ENCODE data around the gene ZNF423.

The ZNF423 gene

GRCh38 chr16:49638673-49639610, 217.0 kb downstream of the ZNF423 start:
- no peak for TF ChIP-seq TAF1 (IDR thresholded peaks at IDR 0.05; ENCODE audit: borderline replicate concordance, insufficient read depth, low read length)
- no peak for TF ChIP-seq POLR2AphosphoS5 (IDR thresholded peaks at IDR 0.05; ENCODE audit: low read depth, low read length)
- TF ChIP-seq REST (IDR thresholded peaks at IDR 0.05; ENCODE audit: insufficient read depth in 1 of 2, low read depth in 2 of 2, low read length in 2 of 2), result no peak
- no peak for TF ChIP-seq SIN3A (IDR thresholded peaks at IDR 0.05; ENCODE audit: borderline replicate concordance, insufficient read depth, low read length)
- no peak for TF ChIP-seq FOXP2 (optimal IDR thresholded peaks at IDR 0.05; ENCODE audit: borderline replicate concordance, extremely low read depth, extremely low read length, insufficient read depth)

DNA sequence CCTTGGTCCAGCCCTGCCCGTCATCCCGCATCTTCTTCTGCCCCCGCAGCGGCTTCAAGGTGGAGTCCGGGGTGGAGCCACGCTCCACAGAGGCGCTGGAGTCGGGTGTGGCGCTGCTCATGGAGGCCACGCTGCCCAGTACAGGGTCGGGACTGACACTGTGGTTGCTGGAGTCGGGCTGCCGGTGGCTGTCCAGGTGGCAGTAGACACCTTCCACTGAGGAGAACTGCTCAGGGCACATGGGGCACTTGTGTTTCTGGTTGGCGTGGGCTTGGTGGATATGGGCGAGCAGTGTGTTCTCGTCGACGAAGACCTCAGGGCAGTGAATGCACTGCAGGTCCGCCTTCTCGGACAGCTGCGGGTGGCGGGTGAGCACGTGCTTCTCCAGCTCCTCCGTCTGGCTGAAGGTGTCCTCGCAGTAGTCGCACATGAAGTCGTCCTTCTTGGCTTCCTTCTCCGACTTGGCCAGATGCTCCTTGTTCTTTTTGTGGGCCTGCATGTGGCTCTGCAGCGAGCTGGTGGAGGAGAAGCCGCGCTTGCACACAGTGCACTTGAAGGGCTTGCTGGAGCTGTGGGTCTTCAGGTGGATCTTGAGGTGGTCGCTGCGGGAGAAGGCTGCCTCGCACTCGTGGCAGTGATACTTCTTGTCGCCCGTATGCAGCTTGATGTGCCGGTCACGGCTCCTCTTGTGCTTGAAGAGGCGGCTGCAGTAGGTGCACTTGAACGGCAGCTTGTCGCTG, 217.8 kb downstream of the ZNF423 start:
- no peak for TF ChIP-seq POLR2AphosphoS5 (IDR thresholded peaks at IDR 0.05; ENCODE audit: low read depth, low read length)

DNA sequence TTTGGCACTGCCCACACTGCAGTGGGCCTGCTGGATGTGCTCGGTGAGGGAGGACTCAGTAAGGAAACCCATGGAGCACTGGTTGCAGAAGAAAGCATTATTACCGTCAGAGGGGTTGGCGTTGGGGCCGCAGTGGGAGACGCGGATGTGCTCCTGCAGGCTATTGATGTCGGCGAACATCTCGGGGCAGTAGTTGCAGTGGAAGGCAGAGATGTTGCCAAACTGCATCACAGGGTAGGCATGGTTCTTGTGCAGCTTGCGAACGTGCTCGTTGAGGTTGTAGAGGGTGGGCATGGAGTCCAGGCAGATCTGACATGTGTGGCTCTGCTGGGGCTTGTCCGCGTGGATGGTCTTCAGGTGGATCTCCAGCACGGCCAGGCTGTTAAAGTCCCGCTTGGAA, 218.4 kb downstream of the ZNF423 start:
- TF ChIP-seq REST (IDR thresholded peaks at IDR 0.05; ENCODE audit: insufficient read depth in 1 of 2, low read depth in 2 of 2, low read length in 2 of 2), result no peak
- TF ChIP-seq POLR2AphosphoS5 (IDR thresholded peaks at IDR 0.05; ENCODE audit: low read depth, low read length), result no peak
- no peak for TF ChIP-seq TAF1 (IDR thresholded peaks at IDR 0.05; ENCODE audit: borderline replicate concordance, insufficient read depth, low read length)
- TF ChIP-seq FOXP2 (optimal IDR thresholded peaks at IDR 0.05; ENCODE audit: borderline replicate concordance, extremely low read depth, extremely low read length, insufficient read depth), result no peak
- TF ChIP-seq SIN3A (IDR thresholded peaks at IDR 0.05; ENCODE audit: borderline replicate concordance, insufficient read depth, low read length), result no peak

- TF ChIP-seq POLR2AphosphoS5 (IDR thresholded peaks at IDR 0.05; ENCODE audit: low read depth, low read length) (no peak), FOXP2 (optimal IDR thresholded peaks at IDR 0.05; ENCODE audit: borderline replicate concordance, extremely low read depth, extremely low read length, insufficient read depth) (no peak), SIN3A (IDR thresholded peaks at IDR 0.05; ENCODE audit: borderline replicate concordance, insufficient read depth, low read length) (no peak), REST (IDR thresholded peaks at IDR 0.05; ENCODE audit: insufficient read depth in 1 of 2, low read depth in 2 of 2, low read length in 2 of 2) (no peak), TAF1 (IDR thresholded peaks at IDR 0.05; ENCODE audit: borderline replicate concordance, insufficient read depth, low read length) (no peak)
Observed at GRCh38 chr16:49636608-49637007, 219.3 kb downstream of the ZNF423 start.

- TF ChIP-seq FOXP2 (optimal IDR thresholded peaks at IDR 0.05; ENCODE audit: borderline replicate concordance, extremely low read depth, extremely low read length, insufficient read depth) (no peak), SIN3A (IDR thresholded peaks at IDR 0.05; ENCODE audit: borderline replicate concordance, insufficient read depth, low read length) (no peak), TAF1 (IDR thresholded peaks at IDR 0.05; ENCODE audit: borderline replicate concordance, insufficient read depth, low read length) (no peak), REST (IDR thresholded peaks at IDR 0.05; ENCODE audit: insufficient read depth in 1 of 2, low read depth in 2 of 2, low read length in 2 of 2) (no peak), POLR2AphosphoS5 (IDR thresholded peaks at IDR 0.05; ENCODE audit: low read depth, low read length) (no peak)
Observed at GRCh38 chr16:49635591-49636581, 220.0 kb downstream of the ZNF423 start.

Data from PFSK-1 (cell line).